HG03039 (cell line): ENCODE data around the gene MOGAT3.

Source experiments
- ATAC-seq: cut with Tn5 transposase; IDR thresholded peaks from one replicate; pipeline ENCODE4 v1.9.1; 2021; ENCODE audit warnings: mild to moderate bottlenecking, moderate library complexity; ENCODE audit not compliant: unreplicated experiment

MOGAT3 gene

GRCh38 chr7:101234636-101235035, 33.8 kb upstream of the MOGAT3 start:
- ATAC-seq, result no peak

- no peak for ATAC-seq
These were observed 33.2 kb upstream of the MOGAT3 start for GRCh38 chr7:101233907-101234547.

GRCh38 chr7:101232141-101232850, 31.5 kb upstream of the MOGAT3 start:
- no peak for ATAC-seq

GRCh38 chr7:101231644-101232043, 30.8 kb upstream of the MOGAT3 start:
- ATAC-seq, result no peak

- ATAC-seq, result no peak
These were observed 25.9 kb upstream of the MOGAT3 start for GRCh38 chr7:101226721-101227120.

GRCh38 chr7:101225650-101226049, 24.8 kb upstream of the MOGAT3 start:
- no peak for ATAC-seq

- ATAC-seq, result no peak
These were observed 22.7 kb upstream of the MOGAT3 start for GRCh38 chr7:101223528-101223927.

- ATAC-seq, result no peak
These were observed 21.5 kb upstream of the MOGAT3 start for GRCh38 chr7:101222275-101222830.

- no peak for ATAC-seq
These were observed 19.5 kb upstream of the MOGAT3 start for GRCh38 chr7:101220295-101220694.

GRCh38 chr7:101218236-101219125, 17.6 kb upstream of the MOGAT3 start:
- ATAC-seq, result no peak

- ATAC-seq, result peak; percentile 57
These were observed 16.8 kb upstream of the MOGAT3 start, which contains the start of the genes PLOD3 and ZNHIT1 for GRCh38 chr7:101217388-101218235. PLOD3 (minus strand) TSS chr7:101217581; CDS start chr7:101217274, 307 bp downstream. ZNHIT1 (plus strand) TSS chr7:101218165; CDS start chr7:101218196, 31 bp downstream.

GRCh38 chr7:101216860-101217387, 16.1 kb upstream of the MOGAT3 start:
- ATAC-seq, result peak; percentile 16

GRCh38 chr7:101216001-101216859, 15.4 kb upstream of the MOGAT3 start:
- no peak for ATAC-seq

- ATAC-seq, result no peak
These were observed 11.2 kb upstream of the MOGAT3 start for GRCh38 chr7:101212014-101212413.

- no peak for ATAC-seq
These were observed 10.7 kb upstream of the MOGAT3 start for GRCh38 chr7:101211501-101211900.

- ATAC-seq, result no peak
These were observed 9.3 kb upstream of the MOGAT3 start for GRCh38 chr7:101210143-101210542.

- ATAC-seq, result no peak
These were observed 8.0 kb upstream of the MOGAT3 start for GRCh38 chr7:101208794-101209193.

GRCh38 chr7:101207459-101207858, 6.6 kb upstream of the MOGAT3 start:
- no peak for ATAC-seq

- no peak for ATAC-seq
These were observed 5.8 kb upstream of the MOGAT3 start for GRCh38 chr7:101206665-101207042.
